GM12872 (cell line): Measurements from ENCODE around the gene EIF4E3.

Source experiments
- CTCF ChIP-seq: IDR thresholded peaks from 3 replicates; pipeline ENCODE4 v1.5.1; 2011; ENCODE audit warnings: low read depth, mild to moderate bottlenecking, low read length, moderate library complexity; ENCODE audit not compliant: insufficient read depth

The EIF4E3 gene

GRCh38 chr3:71754610-71755253, 29.5 kb upstream of the EIF4E3 start:
- TF ChIP-seq CTCF: no peak

- TF ChIP-seq CTCF: no peak
Observed at GRCh38 chr3:71753701-71754609, 28.8 kb upstream of the EIF4E3 start, which contains the start of gene GPR27. TSS of gene GPR27 (plus strand) at chr3:71753855. CDS start at chr3:71754050, 195 bp downstream.

GRCh38 chr3:71752831-71753700, 27.9 kb upstream of the EIF4E3 start:
- TF ChIP-seq CTCF: no peak

GRCh38 chr3:71751602-71752001, 26.4 kb upstream of the EIF4E3 start:
- no peak for TF ChIP-seq CTCF

GRCh38 chr3:71744738-71745137, 19.5 kb upstream of the EIF4E3 start:
- no peak for TF ChIP-seq CTCF

GRCh38 chr3:71742621-71743020, 17.4 kb upstream of the EIF4E3 start:
- TF ChIP-seq CTCF: no peak

- no peak for TF ChIP-seq CTCF
Observed at GRCh38 chr3:71734881-71735280, 9.7 kb upstream of the EIF4E3 start.
